Hepatocyte (in vitro differentiated cells): ENCODE data around the gene PSMA6.

Experiments
- EZH2 ChIP-seq: fragments of 200-600 bp; sonication (generic); IDR thresholded peaks from 2 replicates; pipeline ENCODE4 v1.6.1; 2016; ENCODE audit warnings: antibody characterized with exemption, mild to moderate bottlenecking, borderline replicate concordance
- EZH2phosphoT487 ChIP-seq: fragments of 200-600 bp; sonication (generic); IDR thresholded peaks from one replicate; pipeline ENCODE4 v1.6.1; 2018; ENCODE audit warnings: antibody characterized with exemption, mild to moderate bottlenecking, low read depth, moderate library complexity; ENCODE audit not compliant: unreplicated experiment, severe bottlenecking
- TF ChIP-seq, protein P1 (sequence below): fragments of 200-600 bp; sonication (generic); IDR thresholded peaks from 2 replicates; pipeline ENCODE4 v1.5.1; 2016; ENCODE audit warnings: antibody characterized with exemption, mild to moderate bottlenecking; ENCODE audit not compliant: poor library complexity

DNA sequence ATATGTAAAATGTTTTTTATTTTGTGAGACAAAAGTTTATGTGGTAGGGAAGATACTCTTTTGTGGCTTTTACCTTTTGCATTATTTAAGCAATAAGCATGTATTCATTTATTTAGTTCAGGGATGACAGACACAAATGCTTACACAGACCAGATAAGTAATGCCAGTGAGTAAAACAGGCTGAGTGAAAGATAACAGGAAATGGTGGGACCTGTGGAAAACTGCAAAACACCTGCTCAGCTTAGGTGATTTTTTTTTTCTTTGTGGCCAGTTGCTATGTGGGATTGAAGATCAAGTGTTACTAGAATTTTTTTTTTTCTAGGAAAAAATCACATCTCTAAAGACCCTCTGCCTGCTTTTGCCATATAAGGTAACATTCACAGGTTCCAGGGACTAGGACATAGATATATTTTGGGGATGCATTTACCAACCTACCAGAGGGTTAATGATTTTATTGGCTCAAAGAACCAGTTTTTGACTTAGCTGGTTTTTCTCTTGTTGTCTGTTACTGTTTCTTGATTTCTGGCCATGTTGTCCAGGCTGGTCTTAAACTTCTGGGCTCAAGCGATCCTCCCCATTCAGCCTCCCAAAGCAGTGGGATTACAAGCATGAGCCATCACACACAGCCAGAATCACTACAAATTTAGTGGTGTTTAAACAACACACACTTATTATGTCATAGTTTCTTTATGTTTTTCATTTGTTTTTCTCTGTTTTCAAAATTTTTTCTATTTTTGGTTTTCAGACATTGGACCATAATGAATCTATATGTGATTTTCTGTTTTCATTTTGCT is 9.8 kb downstream of the PSMA6 start:
- TF ChIP-seq, protein P1, sequence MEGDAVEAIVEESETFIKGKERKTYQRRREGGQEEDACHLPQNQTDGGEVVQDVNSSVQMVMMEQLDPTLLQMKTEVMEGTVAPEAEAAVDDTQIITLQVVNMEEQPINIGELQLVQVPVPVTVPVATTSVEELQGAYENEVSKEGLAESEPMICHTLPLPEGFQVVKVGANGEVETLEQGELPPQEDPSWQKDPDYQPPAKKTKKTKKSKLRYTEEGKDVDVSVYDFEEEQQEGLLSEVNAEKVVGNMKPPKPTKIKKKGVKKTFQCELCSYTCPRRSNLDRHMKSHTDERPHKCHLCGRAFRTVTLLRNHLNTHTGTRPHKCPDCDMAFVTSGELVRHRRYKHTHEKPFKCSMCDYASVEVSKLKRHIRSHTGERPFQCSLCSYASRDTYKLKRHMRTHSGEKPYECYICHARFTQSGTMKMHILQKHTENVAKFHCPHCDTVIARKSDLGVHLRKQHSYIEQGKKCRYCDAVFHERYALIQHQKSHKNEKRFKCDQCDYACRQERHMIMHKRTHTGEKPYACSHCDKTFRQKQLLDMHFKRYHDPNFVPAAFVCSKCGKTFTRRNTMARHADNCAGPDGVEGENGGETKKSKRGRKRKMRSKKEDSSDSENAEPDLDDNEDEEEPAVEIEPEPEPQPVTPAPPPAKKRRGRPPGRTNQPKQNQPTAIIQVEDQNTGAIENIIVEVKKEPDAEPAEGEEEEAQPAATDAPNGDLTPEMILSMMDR = no peak
- TF ChIP-seq EZH2 = no peak
- TF ChIP-seq EZH2phosphoT487 = no peak
